ENCODE data around the gene PLTP. TPM values are rescaled to one million over a fixed set of nuclear protein-coding genes. Genes with fewer than 3 reads are reported as not detected.

Gene PLTP
- total RNA-seq, 2 donors from 2014 or later = 3.0 to 8.8 TPM

DNA sequence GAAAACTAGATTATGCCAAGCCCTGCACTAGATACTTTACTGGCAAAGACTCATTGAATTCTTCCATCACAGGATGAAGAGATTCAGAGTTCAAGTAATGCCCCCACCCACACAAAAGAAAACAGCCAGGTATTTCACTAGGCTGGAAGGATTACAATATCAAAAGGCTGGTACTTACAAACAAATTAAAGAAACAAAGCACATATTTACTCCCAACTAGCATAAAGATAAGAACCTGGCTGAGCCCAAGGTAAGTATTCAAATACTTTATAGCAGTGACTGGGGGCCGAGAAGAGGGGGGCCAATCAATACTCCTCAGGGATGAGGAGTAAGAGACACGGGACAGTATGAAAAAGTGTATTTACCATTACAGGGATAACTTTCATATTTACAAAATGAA lies 58.5 kb downstream of the PLTP start:
- H3K4me3 Mint-ChIP-seq = no peak overlapping the region
- ATAC-seq = no peak

DNA sequence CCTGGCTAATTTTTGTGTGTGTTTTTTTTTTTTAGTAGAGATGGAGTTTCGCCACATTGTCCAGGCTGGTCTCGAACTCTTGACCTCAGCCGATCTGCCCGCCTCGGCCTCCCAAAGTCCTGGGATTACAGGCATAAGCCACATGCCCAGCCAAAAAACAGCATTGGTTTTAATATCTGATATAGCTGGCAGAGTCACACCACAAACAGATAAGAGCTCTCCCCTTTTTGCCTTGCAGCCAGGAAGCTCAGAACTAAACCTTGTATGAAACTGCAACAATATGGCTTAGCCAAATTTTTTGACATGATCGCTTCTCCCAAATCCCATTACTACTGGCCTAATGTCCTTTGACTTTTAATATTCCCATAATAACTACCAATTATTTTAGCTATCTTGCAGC lies 59.6 kb downstream of the PLTP start:
- DNase-seq (ENCODE audit: low spot score) (no peak), ATAC-seq (no peak)
- Mint-ChIP-seq H3K36me3 (no peaks in the 10 kb centered on the region), H3K9me3 (no peaks in the 10 kb centered on the region), H3K4me1 (ENCODE audit: low read depth in 2 of 2) (peaks cover 12 to 13% of the 10 kb centered on the region in 2 donors), H3K27ac (no peak overlapping the region), H3K27me3 (no peaks in the 10 kb centered on the region), H3K4me3 (no peak overlapping the region)

More for the DNA sequence above, 58.5 kb downstream of the PLTP start:
- H3K27me3 Mint-ChIP-seq = no peaks in the 10 kb centered on the region
- no peaks in the 10 kb centered on the region for H3K9me3 Mint-ChIP-seq
- H3K27ac Mint-ChIP-seq = no peak overlapping the region
- peaks cover 19 to 23% of the 10 kb centered on the region in 2 donors for H3K4me1 Mint-ChIP-seq (ENCODE audit: low read depth in 2 of 2)
- H3K36me3 Mint-ChIP-seq = no peaks in the 10 kb centered on the region
- DNase-seq (ENCODE audit: low spot score) = no peak

DNA sequence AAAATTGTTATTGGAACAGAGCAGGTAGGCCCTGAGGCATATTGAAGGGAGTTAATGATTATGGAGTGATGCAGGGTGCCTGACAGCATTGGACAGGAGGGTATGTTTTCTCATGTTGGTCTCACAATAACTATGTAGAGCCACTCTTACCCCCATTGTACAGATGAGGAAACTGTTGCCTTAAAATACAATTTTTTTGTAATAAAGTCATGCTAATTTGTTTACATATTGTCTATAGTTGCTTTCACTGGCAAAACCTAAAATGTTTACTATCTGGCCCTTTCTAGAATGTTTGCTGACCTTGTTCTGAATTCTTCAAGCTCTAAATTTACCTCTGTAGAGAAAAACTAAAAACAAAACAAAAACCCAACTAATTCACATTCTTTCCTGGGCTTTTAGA lies 60.5 kb downstream of the PLTP start:
- Mint-ChIP-seq H3K9me3 (no peaks in the 10 kb centered on the region), H3K27me3 (no peaks in the 10 kb centered on the region), H3K36me3 (no peaks in the 10 kb centered on the region), H3K27ac (no peak overlapping the region), H3K4me1 (ENCODE audit: low read depth in 2 of 2) (peaks cover 10 to 13% of the 10 kb centered on the region in 2 donors), H3K4me3 (no peak overlapping the region)
- ATAC-seq (no peak), DNase-seq (ENCODE audit: low spot score) (no peak)

DNA sequence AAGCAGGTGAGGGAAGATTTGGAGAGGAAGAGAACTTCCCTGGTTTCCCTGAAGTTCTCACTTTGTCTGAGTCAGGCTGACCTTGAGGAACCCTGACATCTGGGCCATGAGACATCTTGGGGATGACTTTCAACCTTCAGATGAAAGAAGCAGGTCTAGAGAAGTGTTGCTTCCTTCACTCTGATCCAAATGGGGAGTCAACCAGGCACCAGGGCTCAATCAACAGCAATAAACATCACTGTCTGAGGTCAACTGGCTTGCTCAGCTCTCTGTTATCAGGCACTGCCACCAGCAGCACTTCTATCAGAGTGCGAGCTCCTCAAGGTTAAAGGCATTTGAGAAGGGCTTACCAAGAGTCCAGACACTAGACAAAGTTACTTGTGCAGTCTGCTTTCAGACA lies 61.0 kb downstream of the PLTP start:
- Mint-ChIP-seq H3K9me3 (no peaks in the 10 kb centered on the region), H3K4me1 (ENCODE audit: low read depth in 2 of 2) (peaks cover 5 to 13% of the 10 kb centered on the region in 2 donors), H3K27ac (no peak overlapping the region), H3K27me3 (no peaks in the 10 kb centered on the region), H3K4me3 (no peak overlapping the region), H3K36me3 (no peaks in the 10 kb centered on the region)
- DNase-seq (ENCODE audit: low spot score) (no peak), ATAC-seq (no peak)

DNA sequence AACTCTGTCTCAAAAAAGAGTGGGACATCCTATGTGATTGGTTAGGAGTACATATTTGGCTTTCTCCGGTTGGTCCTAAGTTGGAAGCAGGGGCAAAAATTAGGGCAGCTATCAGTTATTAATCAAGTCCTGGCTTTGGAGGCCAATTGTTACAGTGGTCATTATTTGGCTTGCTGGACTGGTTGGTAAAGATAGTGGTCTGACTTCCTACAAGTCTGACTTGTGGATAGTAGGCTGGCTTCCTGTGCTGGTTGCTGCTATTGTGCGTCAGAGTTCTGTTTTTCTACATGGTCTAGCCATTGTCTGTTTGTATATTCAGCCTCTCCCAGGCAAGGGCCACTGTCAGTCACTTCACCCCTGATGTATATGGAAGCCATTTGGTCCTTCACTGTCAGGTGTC lies 61.7 kb downstream of the PLTP start:
- H3K9me3 Mint-ChIP-seq = no peaks in the 10 kb centered on the region
- no peak overlapping the region for H3K27ac Mint-ChIP-seq
- no peaks in the 10 kb centered on the region for H3K27me3 Mint-ChIP-seq
- DNase-seq (ENCODE audit: low spot score) = no peak
- no peak for ATAC-seq
- H3K36me3 Mint-ChIP-seq = no peaks in the 10 kb centered on the region
- H3K4me3 Mint-ChIP-seq = no peak overlapping the region
- peaks cover 5 to 13% of the 10 kb centered on the region in 2 donors for H3K4me1 Mint-ChIP-seq (ENCODE audit: low read depth in 2 of 2)

DNA sequence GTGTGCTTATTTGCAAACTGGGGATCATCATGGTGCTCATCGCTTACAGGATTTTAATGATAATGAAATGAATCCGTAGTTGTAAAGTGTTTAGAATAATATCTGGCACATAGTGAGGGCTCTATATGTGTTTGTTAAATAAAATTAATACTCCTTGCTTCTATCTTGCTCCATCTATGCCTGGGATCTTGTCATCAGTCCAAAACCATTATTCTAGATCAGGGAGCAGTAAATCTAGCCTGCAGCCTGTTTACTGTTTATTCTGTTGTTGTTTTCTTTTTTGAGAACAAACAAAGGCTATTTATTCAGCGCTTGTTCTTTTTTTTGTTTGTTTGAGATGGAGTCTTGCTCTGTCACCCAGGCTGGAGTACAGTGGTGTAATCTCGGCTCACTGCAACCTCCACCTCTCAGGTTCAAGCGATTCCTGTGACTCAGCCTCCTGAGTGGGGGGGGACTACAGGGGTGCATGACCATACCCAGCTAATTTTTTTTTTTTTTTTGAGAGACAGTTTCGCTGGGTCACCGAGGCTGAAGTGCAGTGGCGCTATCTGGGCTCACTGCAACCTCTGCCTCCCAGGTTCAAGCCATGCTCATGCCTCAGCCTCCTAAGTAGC lies 62.9 kb downstream of the PLTP start:
- no peaks in the 10 kb centered on the region for H3K27me3 Mint-ChIP-seq
- peaks cover 5 to 6% of the 10 kb centered on the region in 2 donors for H3K4me1 Mint-ChIP-seq (ENCODE audit: low read depth in 2 of 2)
- no peaks in the 10 kb centered on the region for H3K9me3 Mint-ChIP-seq
- H3K27ac Mint-ChIP-seq = no peak overlapping the region
- H3K4me3 Mint-ChIP-seq = no peak overlapping the region
- peaks cover 5% of the 10 kb centered on the region for H3K36me3 Mint-ChIP-seq
- DNase-seq (ENCODE audit: low spot score) = no peak
- no peak for ATAC-seq

Other genes with a start within 250 kb of the PLTP start
- not detected for gene WFDC11, start 241.9 kb downstream of the PLTP start, total RNA-seq
- gene WFDC13, start 210.1 kb downstream of the PLTP start, total RNA-seq = not detected
- not detected for gene WFDC10B, start 207.1 kb downstream of the PLTP start, total RNA-seq
- not detected for gene SPINT4, start 189.8 kb downstream of the PLTP start, total RNA-seq
- gene WFDC3, start 120.3 kb downstream of the PLTP start, total RNA-seq = not detected
- gene DNTTIP1, start 120.2 kb downstream of the PLTP start, total RNA-seq = 10 to 100 TPM; 25.5 to 30.4 TPM
- gene UBE2C, start 99.5 kb downstream of the PLTP start, total RNA-seq = 100 to 1,000 TPM in 1 of 2 donors, 10 to 100 TPM in 1; 89.7 to 139 TPM
- gene TNNC2, start 84.8 kb downstream of the PLTP start, total RNA-seq = not detected
- gene SNX21, start 78.4 kb downstream of the PLTP start, total RNA-seq = 1 to 10 TPM; 1.5 to 2.2 TPM
- gene ACOT8, start 54.8 kb downstream of the PLTP start, total RNA-seq = 10 to 100 TPM; 24.4 to 26.2 TPM
- gene ZSWIM3, start 54.5 kb downstream of the PLTP start, total RNA-seq = 1 to 10 TPM; 5.5 to 6.4 TPM
- 1 to 10 TPM; 2.7 to 3.2 TPM for gene ZSWIM1, start 30.9 kb downstream of the PLTP start, total RNA-seq
- gene SPATA25, start 24.5 kb downstream of the PLTP start, total RNA-seq = 1 to 10 TPM in 1 of 2 donors, not detected in 1; 1.0 TPM
- 1 to 10 TPM in 1 of 2 donors, under 1 TPM in 1; 0.29 to 1.9 TPM for gene NEURL2, start 20.9 kb downstream of the PLTP start, total RNA-seq
- gene CTSA, start 20.8 kb downstream of the PLTP start, total RNA-seq = 10 to 100 TPM; 42.2 to 55.6 TPM
- 10 to 100 TPM; 33.7 to 41.1 TPM for gene PCIF1, start 22.5 kb upstream of the PLTP start, total RNA-seq
- gene ZNF335, start 60.0 kb upstream of the PLTP start, total RNA-seq = 10 to 100 TPM; 44.4 to 62.6 TPM
- gene MMP9, start 96.8 kb upstream of the PLTP start, total RNA-seq = under 1 TPM in 1 of 2 donors, not detected in 1; 0.17 TPM
- gene SLC12A5, start 117.1 kb upstream of the PLTP start, total RNA-seq = not detected
- 10 to 100 TPM; 33.9 to 34.2 TPM for gene NCOA5, start 177.8 kb upstream of the PLTP start, total RNA-seq
- 10 to 100 TPM in 1 of 2 donors, 1 to 10 TPM in 1; 6.7 to 32.7 TPM for gene CD40, start 206.2 kb upstream of the PLTP start, total RNA-seq

Data from natural killer cell treated with Interleukin-12 subunit alpha and Interleukin-12 subunit beta and Interleukin-15 and Interleukin-18, amount 100 ng/mL, for 72 hours (primary cell).